Glomerular visceral epithelial cell (primary cell): ENCODE measurements around the gene OR2M3.
A peak's percentile ranks its signal among the peaks of the same experiment; 100 is the strongest.
"Not testable (repeated sequence)": the region's sequence is repeated elsewhere in the genome, so short reads cannot be mapped to it uniquely, and the experiment has no call there.

Experiments
- DNase-seq: peaks from one replicate; pipeline ENCODE4 v3.0.0-alpha.2; 2016; ENCODE audit errors: extremely low spot score

The OR2M3 gene

GRCh38 chr1:248196965-248197364 lies at the start of gene OR2M3:
OR2M3 (plus strand) TSS chr1:248197265; CDS start chr1:248203068, 5,803 bp downstream.
- DNase-seq = no peak

DNA sequence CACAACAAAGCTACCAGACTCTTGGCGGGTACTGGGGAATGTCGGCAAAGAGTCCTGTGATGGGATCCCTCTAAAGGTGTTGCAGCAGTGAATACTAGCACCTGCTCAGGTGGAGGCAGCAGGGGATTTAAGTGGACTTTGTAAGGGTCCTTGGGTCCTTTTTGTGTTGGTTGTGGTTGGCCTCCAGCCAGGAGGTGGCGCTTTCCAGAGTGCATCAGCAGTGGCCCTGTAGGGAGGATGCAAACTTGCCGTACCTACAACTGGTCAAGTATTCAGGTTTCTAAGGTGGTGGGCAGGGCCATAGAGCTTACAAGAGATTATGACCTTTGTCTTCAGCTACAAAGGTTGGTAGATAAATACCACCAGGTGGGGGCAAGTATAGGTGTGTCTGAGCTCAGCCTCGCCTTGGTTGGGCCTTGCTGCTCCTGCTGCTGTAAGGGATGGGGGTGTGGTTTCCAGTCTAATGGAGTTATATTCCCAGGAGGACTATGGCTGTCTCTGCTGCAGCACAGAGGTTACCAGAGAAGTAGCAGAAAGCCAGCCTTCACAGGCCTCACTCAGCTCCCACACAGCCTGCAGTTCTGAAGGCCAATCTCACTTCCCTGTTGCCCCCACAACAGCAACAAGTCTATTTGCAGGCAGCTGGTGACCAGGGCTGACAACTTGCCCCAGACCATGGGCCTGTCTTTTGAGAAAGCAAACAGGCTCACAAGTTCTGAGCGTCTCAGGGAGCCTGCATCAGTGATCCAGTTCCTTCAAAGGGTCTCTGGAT lies 44.8 kb upstream of the OR2M3 start:
- DNase-seq = no peak

DNA sequence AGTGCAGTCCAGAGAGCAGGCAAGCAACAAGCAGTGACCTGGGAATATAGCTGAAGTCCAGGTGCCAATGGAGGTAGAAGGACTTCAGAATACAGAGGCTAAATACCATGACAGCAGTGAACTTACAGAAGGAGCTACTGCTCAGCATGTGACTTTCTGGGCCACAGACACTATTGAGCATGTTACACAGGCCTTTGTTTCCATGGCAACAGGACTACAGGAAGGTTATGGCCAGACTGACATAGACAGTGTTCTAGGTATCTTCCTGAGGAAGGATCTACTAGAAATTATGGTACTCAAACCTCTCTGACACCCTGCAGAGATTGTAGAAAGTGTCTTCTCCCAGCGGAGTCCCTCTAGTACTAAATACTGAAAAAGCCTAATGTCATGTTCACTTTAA lies 41.1 kb upstream of the OR2M3 start:
- no peak for DNase-seq

- no peak for DNase-seq
Measured at GRCh38 chr1:248158758-248159157, 38.3 kb upstream of the OR2M3 start.

DNA sequence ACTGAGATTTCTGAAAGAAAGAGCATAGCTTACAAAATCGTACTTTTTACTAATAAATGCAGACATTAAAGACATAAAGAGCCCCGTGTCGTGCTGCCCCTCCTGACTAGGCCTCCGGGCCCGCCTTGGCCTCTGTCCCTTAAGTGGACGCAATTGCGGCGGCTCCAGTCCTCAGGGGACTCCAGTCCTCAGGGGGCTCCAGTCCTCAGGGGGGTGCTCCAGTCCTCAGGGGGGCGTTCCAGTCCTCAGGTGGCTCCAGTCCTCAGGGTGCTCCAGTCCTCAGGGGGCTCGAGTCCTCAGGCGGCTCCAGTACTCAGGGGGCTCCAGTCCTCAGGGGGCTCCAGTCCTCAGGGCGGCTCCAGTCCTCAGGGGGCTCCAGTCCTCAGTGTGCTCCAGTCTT lies 33.0 kb upstream of the OR2M3 start:
- no peak for DNase-seq

GRCh38 chr1:248165186-248165585 lies 31.9 kb upstream of the OR2M3 start:
- no peak for DNase-seq

DNA sequence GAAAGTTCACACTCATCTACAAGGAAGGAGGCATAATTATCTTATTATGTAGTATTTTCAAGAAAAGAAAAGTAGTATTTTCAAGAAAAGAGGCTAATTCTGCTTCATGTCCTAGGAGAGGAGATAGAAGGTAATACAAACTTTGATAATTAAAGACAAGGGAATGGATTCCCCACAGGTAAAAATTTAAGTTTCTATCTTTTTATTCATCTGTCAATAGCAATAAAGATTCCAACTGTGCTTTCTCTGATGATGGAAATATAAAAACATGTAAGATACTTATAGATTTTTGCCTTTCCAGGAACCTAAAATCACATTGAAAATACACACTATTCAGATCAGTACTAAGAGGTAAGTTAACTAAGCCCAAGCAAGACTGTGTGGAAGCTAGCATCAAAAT lies 22.5 kb upstream of the OR2M3 start, which contains the start of gene OR2M2:
Gene OR2M2, plus strand, starts transcription at position 301 of the 400 bp plus-strand sequence. CDS start 5,165 bp downstream, outside the sequence.
- DNase-seq = no peak

- no peak for DNase-seq
Measured at GRCh38 chr1:248183996-248184395, 13.1 kb upstream of the OR2M3 start.

- DNase-seq = no peak
Measured at GRCh38 chr1:248187363-248187762, 9.7 kb upstream of the OR2M3 start.

DNA sequence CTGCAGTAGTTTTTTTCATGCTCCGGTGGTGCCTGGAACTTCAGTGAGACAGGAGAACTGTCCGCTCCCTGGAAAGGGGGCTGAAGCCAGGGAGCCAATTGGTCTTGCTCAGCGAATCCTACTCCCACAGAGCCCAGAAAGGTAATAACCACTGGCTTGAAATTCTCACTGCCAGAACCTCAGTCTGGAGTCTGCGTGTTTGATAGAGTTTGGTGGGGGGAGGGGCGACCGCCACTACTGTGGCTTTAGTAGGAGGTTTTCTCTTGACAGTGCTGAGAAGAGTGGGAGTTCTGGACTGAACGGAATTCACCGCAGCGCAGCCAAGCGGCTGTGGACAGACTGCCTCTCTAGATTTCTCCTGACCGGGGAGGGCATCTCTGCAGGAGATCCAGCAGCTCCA lies 8.0 kb upstream of the OR2M3 start:
- no peak for DNase-seq

DNA sequence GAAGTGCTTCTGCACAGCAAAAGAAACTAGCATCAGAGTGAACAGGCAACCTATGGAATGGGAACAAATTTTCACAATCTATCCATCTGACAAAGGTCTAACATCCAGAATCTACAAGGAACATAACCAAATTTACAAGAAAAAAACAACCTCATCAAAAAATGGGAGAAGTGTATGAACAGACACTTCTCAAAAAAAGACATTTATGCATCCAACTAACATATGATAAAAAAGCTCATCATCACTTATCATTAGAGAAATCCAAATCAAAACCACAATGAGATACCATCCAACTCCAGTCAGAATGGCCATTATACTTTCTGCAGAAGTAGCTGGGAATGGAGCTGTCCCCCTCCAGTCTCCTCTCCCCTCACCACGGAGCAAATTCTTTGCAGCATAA lies 2.9 kb upstream of the OR2M3 start:
- no peak for DNase-seq

DNA sequence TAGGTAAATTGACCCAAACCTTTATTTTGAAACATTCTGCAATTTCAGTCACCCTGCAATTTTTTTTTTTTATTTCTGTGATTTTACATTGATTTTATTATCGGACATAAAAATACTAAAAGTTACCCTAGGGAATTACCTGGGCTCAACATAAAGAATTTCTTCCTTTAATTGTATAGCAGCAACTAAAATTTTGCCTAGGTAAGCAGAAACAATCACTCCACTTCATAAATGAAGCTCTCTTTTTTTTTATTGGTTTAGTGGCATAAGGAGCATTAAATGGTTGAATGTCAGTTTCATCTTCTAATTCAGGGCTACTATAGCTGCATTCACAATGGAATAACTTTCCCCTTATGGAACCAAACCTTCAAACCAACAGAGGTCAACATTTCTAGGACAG lies 18.8 kb downstream of the OR2M3 start:
- DNase-seq = no peak

- DNase-seq = no peak
Measured at GRCh38 chr1:248225537-248225936, 28.5 kb downstream of the OR2M3 start.

DNA sequence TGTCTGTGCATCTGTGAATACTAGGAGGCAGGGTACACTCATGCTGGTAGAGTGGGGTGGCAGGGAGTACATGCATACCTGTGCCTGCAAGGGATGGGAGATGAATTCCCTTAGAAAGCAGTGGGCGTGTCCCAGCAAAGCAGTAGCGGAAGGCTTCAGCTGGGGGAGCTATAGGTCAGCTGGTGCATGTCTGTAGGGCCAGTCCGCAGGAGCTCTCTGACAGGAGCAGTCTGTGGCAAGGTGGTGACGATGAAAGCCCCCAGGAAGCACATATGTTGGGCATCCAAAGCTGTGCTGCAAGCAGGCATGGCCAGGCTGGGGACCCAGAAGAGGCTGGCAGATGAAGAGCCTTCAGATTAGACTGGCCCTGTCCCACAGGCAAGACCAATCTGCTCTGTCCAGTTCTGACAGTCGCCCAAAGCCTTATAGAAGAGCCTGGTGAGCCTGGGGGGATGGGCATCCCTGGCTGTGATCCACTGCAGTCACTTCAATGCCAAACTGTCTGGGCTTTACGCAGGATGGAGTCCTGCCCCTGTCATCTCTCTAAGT lies 32.4 kb downstream of the OR2M3 start:
- no peak for DNase-seq

GRCh38 chr1:248231117-248231516 lies 34.1 kb downstream of the OR2M3 start, which contains the start of gene OR2M4:
OR2M4 (plus strand) TSS chr1:248231417; CDS start chr1:248238929, 7,512 bp downstream.
- DNase-seq = no peak

DNA sequence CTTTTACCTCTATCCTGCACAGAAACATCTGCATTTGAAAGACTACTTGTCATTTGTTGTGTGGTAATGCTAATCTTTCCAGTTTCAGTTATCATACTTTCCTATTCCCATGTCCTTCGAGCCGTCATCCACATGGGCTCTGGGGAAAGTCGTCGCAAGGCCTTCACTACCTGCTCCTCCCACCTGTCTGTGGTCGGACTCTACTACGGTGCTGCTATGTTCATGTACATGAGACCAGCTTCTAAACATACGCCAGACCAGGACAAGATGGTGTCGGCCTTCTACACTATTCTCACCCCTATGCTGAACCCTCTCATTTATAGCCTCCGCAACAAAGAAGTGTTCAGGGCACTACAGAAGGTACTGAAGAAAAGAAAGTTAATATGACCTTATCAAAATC lies 42.4 kb downstream of the OR2M3 start:
- no peak for DNase-seq

DNA sequence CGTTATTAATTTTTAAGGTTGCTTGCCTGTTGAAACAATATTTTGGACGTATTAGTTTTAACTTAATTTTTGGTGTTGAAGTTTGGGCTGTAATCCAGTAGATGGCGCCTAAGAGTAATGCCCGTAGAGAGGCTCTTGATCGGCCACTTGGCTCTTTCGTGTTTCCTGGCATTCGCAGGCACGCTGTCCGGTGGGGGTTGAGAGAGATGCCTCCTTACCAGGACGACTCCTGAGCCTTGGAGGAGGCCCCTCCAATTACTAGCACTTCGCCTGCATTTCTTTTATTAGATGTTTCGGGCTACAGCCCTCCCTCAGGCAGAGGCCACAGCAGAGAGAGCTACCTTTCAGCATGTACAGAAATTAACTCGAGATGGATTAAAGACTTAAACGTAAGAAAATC lies 46.1 kb downstream of the OR2M3 start:
- DNase-seq = peak; percentile 6

DNA sequence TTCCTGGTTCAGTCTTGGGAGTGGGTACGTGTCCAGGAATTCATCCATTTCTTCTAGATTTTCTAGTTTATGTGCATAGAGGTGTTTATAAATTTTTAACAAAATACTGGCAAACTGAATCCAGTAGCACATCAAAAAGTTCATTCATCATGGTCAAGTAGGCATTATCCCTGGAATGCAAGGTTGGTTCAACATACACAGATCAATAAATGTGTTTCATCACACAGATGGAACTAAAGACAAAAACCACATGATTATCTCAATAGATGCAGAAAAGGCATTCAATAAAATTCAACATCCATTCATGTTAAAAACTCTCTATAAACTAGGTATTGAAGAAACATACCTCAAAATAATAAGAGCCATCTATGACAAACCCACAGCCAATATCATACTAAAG lies 62.2 kb downstream of the OR2M3 start:
- not testable (repeated sequence) for DNase-seq
